Thoracic aorta (tissue), 2 donors: ENCODE measurements around the gene ANO3. TPM values are rescaled to one million over a fixed set of nuclear protein-coding genes. Genes with fewer than 3 reads are reported as not detected.

ENCODE experiments used
- ATAC-seq: fragments of 150-250 bp; one replicate; pipeline ENCODE4 v1.8.0; 2017; ENCODE audit warnings: low read depth; ENCODE audit not compliant: insufficient number of reproducible peaks, low FRiP score
- DNase-seq: peaks from one replicate; pipeline ENCODE4 v3.0.0-alpha.2; 2020; ENCODE audit warnings: low spot score
- H3K27ac ChIP-seq, 2 donors: fragments of 200-600 bp; sonication (generic); 1 replicate in 1 of 2; 2 replicates in 1 of 2; pipeline ENCODE4 v1.5.1; 2016; ENCODE audit warnings: mild to moderate bottlenecking in 2 of 2, moderate library complexity in 2 of 2
- H3K27me3 ChIP-seq: fragments of 200-600 bp; sonication (generic); replicated peaks from 2 replicates; pipeline ENCODE4 v1.6.0; 2016; ENCODE audit warnings: mild to moderate bottlenecking; ENCODE audit not compliant: insufficient read depth
- H3K36me3 ChIP-seq: fragments of 200-600 bp; sonication (generic); one replicate; pipeline ENCODE4 v1.5.1; 2016
- H3K4me1 ChIP-seq, 2 donors: fragments of 200-600 bp; sonication (generic); 1 replicate in 1 of 2; 2 replicates in 1 of 2; pipeline versions ENCODE4 v1.5.1 to v1.6.0; 2016; ENCODE audit warnings: low read depth in 2 of 2, mild to moderate bottlenecking in 1 of 2; ENCODE audit not compliant: control insufficient read depth in 1 of 2
- H3K4me3 ChIP-seq: fragments of 200-600 bp; sonication (generic); 2 replicates; pipeline ENCODE4 v1.5.1; 2016; ENCODE audit warnings: mild to moderate bottlenecking
- H3K9me3 ChIP-seq: fragments of 200-600 bp; sonication (generic); 2 replicates; pipeline ENCODE4 v1.5.1; 2016
- total RNA-seq, 2 donors: library from RNA; depleted of rRNA; stranded (reverse); fragments of >200 nt; gene quantifications; one replicate each; pipeline versions ENCODE4 v1.1.0 to v1.2.3, GENCODE V29; 2016
- TF ChIP-seq, protein P1 (sequence below): fragments of 200-600 bp; sonication (generic); IDR thresholded peaks from one replicate; pipeline ENCODE4 v1.5.1; 2019; ENCODE audit warnings: antibody characterized with exemption

ANO3 gene
- total RNA-seq, 2 donors from 2014 or later: 0.71 to 13.4 TPM

DNA sequence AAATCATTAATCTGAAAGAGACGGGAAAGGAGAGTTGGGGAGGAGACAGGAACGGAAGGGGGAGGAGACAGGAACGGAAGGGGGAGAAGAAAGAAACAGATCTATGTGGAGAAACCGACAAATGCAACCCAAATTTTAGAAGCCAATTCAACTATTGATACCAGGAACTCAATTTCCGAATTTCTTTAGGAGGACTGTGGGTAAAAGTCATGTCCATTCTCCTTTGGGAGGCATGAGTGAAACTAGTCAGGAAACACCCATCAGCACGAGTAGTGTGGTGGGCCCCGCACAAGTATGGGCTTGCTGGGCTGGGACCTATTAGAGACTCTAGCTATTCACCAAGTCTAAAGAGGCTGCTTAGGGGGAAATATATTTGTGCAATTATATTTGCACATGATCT lies 18.1 kb downstream of the ANO3 start:
- ATAC-seq: no peak
- no peak overlapping the region for H3K27ac ChIP-seq
- no peaks in the 10 kb centered on the region for H3K9me3 ChIP-seq
- H3K4me3 ChIP-seq: no peak overlapping the region
- H3K4me1 ChIP-seq: no peaks in the 10 kb centered on the region
- no peaks in the 10 kb centered on the region for H3K36me3 ChIP-seq
- H3K27me3 ChIP-seq: no peaks in the 10 kb centered on the region
- TF ChIP-seq, protein P1, sequence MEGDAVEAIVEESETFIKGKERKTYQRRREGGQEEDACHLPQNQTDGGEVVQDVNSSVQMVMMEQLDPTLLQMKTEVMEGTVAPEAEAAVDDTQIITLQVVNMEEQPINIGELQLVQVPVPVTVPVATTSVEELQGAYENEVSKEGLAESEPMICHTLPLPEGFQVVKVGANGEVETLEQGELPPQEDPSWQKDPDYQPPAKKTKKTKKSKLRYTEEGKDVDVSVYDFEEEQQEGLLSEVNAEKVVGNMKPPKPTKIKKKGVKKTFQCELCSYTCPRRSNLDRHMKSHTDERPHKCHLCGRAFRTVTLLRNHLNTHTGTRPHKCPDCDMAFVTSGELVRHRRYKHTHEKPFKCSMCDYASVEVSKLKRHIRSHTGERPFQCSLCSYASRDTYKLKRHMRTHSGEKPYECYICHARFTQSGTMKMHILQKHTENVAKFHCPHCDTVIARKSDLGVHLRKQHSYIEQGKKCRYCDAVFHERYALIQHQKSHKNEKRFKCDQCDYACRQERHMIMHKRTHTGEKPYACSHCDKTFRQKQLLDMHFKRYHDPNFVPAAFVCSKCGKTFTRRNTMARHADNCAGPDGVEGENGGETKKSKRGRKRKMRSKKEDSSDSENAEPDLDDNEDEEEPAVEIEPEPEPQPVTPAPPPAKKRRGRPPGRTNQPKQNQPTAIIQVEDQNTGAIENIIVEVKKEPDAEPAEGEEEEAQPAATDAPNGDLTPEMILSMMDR: no peak
- no peak for DNase-seq

DNA sequence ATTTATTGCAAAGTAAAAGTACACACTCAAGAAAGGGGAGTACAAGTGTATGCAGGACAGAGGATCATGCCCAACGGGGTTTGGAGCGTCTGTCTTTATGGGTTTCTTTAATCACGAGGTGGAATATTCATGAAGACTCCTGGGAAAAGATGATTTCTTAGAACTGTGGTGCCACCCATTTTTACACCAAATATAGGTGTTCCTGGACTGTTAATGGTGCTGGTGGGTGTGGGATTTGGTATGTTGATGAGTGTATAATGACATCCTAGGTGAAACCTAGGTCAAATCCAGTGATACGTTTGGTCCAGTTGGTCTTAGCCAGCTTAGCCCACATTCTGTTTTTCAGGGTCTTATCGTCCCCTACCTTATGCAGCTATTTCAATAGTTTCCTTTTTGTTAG lies 21.1 kb downstream of the ANO3 start:
- TF ChIP-seq, protein P1: no peak

DNA sequence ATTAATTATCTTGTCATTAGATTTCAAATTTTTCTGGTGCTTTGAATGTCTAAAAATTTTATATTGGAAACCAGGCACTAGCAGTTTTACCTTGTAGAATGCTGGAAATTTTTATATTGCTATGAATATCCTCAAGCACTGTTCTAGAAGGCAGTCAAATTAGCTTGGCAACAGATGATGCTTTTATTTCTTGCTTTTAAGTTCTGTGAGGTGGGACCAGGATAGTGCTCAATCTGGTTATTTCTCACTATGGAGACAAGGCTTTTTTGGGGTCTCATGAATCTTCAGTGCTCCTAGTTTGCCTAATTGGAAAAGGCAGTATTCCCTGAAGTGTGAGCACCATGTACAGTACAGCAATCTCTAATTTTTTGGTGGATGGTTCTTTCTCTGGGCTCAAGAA lies 27.1 kb downstream of the ANO3 start:
- H3K4me1 ChIP-seq: no peaks in the 10 kb centered on the region
- no peak overlapping the region for H3K27ac ChIP-seq
- H3K27me3 ChIP-seq: no peaks in the 10 kb centered on the region
- H3K4me3 ChIP-seq: no peak overlapping the region
- TF ChIP-seq, protein P1: no peak
- no peak for ATAC-seq
- no peak for DNase-seq
- H3K36me3 ChIP-seq: no peaks in the 10 kb centered on the region
- no peaks in the 10 kb centered on the region for H3K9me3 ChIP-seq

More for the DNA sequence above, 21.1 kb downstream of the ANO3 start:
- no peak overlapping the region for H3K4me3 ChIP-seq
- DNase-seq: no peak
- no peaks in the 10 kb centered on the region for H3K4me1 ChIP-seq
- no peaks in the 10 kb centered on the region for H3K36me3 ChIP-seq
- H3K9me3 ChIP-seq: no peaks in the 10 kb centered on the region
- H3K27ac ChIP-seq: no peak overlapping the region
- ATAC-seq: no peak
- H3K27me3 ChIP-seq: no peaks in the 10 kb centered on the region

DNA sequence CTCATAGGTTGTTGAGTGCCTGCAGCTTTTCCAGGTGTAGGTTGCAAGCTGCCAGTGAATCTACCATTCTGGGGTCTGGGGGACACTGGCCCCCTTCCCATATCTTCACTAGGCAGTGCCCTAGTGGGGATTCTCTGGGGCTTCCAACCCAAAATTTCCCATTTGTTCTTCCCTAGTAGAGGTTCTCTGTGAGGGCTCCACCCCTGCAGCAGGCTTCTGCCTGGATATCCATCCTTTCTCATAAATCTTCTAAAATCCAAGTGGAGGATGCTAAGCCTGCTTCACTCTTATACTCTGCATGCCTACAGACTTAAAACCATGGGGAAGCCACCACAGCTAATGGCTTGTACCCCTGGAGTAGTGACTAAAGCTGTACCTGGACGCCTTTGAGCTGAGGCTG lies 33.4 kb downstream of the ANO3 start:
- no peak for ATAC-seq
- TF ChIP-seq, protein P1: no peak
- H3K27me3 ChIP-seq: no peaks in the 10 kb centered on the region

DNA sequence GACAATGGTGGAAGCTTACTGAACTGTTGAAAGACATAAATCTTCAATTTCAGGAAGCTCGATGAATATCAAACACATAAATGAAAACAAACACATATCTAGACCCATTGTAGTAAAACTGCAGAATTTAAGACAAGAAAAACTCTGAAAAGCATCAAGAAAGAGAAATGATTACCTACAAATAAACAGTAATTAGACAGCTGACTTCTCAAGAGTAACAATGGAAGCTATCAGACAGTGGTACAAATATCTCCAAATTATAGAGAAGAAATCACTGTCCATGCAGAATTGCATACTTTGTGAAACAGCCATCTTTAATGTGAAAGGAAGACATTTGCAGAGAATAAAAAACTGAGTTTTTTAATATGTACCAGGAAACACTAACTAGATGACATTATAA lies 45.7 kb downstream of the ANO3 start:
- Histone ChIP-seq H3K4me3 (no peak overlapping the region), H3K27me3 (no peaks in the 10 kb centered on the region), H3K36me3 (no peaks in the 10 kb centered on the region), H3K9me3 (peaks cover 10% of the 10 kb centered on the region), H3K4me1 (no peaks in the 10 kb centered on the region), H3K27ac (no peak overlapping the region)
- ATAC-seq (no peak), DNase-seq (no peak)
- TF ChIP-seq, protein P1: no peak

More for the DNA sequence above, 33.4 kb downstream of the ANO3 start:
- H3K27ac ChIP-seq: no peak overlapping the region
- H3K4me3 ChIP-seq: no peak overlapping the region
- H3K9me3 ChIP-seq: peaks cover 5% of the 10 kb centered on the region
- no peaks in the 10 kb centered on the region for H3K36me3 ChIP-seq
- no peaks in the 10 kb centered on the region for H3K4me1 ChIP-seq
- no peak for DNase-seq
